ENCODE measurements around the gene PDIK1L. TPM values are rescaled to one million over a fixed set of nuclear protein-coding genes. Genes with fewer than 3 reads are reported as not detected.

Gene PDIK1L
- total RNA-seq, 1 experiment from 2014 or later = 8.7 TPM

Other genes with a start within 250 kb of the PDIK1L start
- 2.1 and 2.4 TPM in 2 replicates for gene PAQR7, start 236.1 kb upstream of the PDIK1L start, total RNA-seq (2014; rRNA removed; shearing (Covaris generic))
- 1,028 and 1,091 TPM in 2 replicates for gene STMN1, start 205.4 kb upstream of the PDIK1L start, total RNA-seq (2014; rRNA removed; shearing (Covaris generic))
- gene PAFAH2, start 113.8 kb upstream of the PDIK1L start, total RNA-seq (2014; rRNA removed; shearing (Covaris generic)) = 3.8 and 4.0 TPM in 2 replicates
- 32.7 and 38.7 TPM in 2 replicates for gene EXTL1, start 90.0 kb upstream of the PDIK1L start, total RNA-seq (2014; rRNA removed; shearing (Covaris generic))
- 0.08 and 0.26 TPM in 2 replicates for gene SLC30A2, start 65.7 kb upstream of the PDIK1L start, total RNA-seq (2014; rRNA removed; shearing (Covaris generic))
- not detected in 2 replicates for gene TRIM63, start 44.2 kb upstream of the PDIK1L start, total RNA-seq (2014; rRNA removed; shearing (Covaris generic))
- gene FAM110D, start 47.3 kb downstream of the PDIK1L start, total RNA-seq (2014; rRNA removed; shearing (Covaris generic)) = 0.10 and 0.18 TPM in 2 replicates
- 0.18 TPM in 1 of 2 replicates, not detected in the other for gene C1orf232, start 57.1 kb downstream of the PDIK1L start, total RNA-seq (2014; rRNA removed; shearing (Covaris generic))
- 27.4 and 38.8 TPM in 2 replicates for gene ZNF593, start 58.1 kb downstream of the PDIK1L start, total RNA-seq (2014; rRNA removed; shearing (Covaris generic))
- gene ZNF593OS, start 60.0 kb downstream of the PDIK1L start, total RNA-seq (2014; rRNA removed; shearing (Covaris generic)) = not detected in 2 replicates
- gene CNKSR1, start 65.7 kb downstream of the PDIK1L start, total RNA-seq (2014; rRNA removed; shearing (Covaris generic)) = 1.2 and 2.6 TPM in 2 replicates
- not detected in 2 replicates for gene CATSPER4, start 78.8 kb downstream of the PDIK1L start, total RNA-seq (2014; rRNA removed; shearing (Covaris generic))
- 34.8 and 39.1 TPM in 2 replicates for gene CEP85, start 122.4 kb downstream of the PDIK1L start, total RNA-seq (2014; rRNA removed; shearing (Covaris generic))
- gene SH3BGRL3, start 168.3 kb downstream of the PDIK1L start, total RNA-seq (2014; rRNA removed; shearing (Covaris generic)) = 41.5 and 43.4 TPM in 2 replicates
- gene UBXN11, start 194.8 kb downstream of the PDIK1L start, total RNA-seq (2014; rRNA removed; shearing (Covaris generic)) = 3.5 and 5.3 TPM in 2 replicates
- gene CD52, start 206.1 kb downstream of the PDIK1L start, total RNA-seq (2014; rRNA removed; shearing (Covaris generic)) = not detected in 2 replicates
- gene CRYBG2, start 242.3 kb downstream of the PDIK1L start, total RNA-seq (2014; rRNA removed; shearing (Covaris generic)) = not detected in 2 replicates